ENCODE data around the gene OSBPL9.
"Not testable (repeated sequence)": the region's sequence is repeated elsewhere in the genome, so short reads cannot be mapped to it uniquely, and the experiment has no call there.

DNA sequence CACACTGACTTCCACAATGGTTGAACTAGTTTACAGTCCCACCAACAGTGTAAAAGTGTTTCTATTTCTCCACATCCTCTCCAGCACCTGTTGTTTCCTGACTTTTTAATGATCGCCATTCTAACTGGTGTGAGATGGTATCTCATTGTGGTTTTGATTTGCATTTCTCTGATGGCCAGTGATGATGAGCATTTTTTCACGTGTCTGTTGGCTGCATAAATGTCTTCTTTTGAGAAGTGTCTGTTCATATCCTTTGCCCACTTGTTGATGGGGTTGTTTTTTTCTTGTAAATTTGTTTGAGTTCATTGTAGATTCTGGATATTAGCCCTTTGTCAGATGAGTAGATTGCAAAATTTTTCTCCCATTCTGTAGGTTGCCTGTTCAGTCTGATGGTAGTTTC is 85.3 kb downstream of the OSBPL9 start:
- TF ChIP-seq, protein P1, sequence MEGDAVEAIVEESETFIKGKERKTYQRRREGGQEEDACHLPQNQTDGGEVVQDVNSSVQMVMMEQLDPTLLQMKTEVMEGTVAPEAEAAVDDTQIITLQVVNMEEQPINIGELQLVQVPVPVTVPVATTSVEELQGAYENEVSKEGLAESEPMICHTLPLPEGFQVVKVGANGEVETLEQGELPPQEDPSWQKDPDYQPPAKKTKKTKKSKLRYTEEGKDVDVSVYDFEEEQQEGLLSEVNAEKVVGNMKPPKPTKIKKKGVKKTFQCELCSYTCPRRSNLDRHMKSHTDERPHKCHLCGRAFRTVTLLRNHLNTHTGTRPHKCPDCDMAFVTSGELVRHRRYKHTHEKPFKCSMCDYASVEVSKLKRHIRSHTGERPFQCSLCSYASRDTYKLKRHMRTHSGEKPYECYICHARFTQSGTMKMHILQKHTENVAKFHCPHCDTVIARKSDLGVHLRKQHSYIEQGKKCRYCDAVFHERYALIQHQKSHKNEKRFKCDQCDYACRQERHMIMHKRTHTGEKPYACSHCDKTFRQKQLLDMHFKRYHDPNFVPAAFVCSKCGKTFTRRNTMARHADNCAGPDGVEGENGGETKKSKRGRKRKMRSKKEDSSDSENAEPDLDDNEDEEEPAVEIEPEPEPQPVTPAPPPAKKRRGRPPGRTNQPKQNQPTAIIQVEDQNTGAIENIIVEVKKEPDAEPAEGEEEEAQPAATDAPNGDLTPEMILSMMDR (IDR thresholded peaks at IDR 0.05) = not testable (repeated sequence)
- not testable (repeated sequence) for TF ChIP-seq EZH2, EZH2phosphoT487 (IDR thresholded peaks at IDR 0.05)
